ENCODE data around the gene ACSM3. TPM values are rescaled to one million over a fixed set of nuclear protein-coding genes. Genes with fewer than 3 reads are reported as not detected.

The ACSM3 gene
- total and polyA plus RNA-seq, 4 donors, result 29.2 to 71.8 (median 50.3) TPM

- no peaks in the 10 kb centered on the region for H3K36me3 ChIP-seq (ENCODE audit: control insufficient read depth in 4 of 4, insufficient read depth in 3 of 4, low read depth in 1 of 4, low read length in 3 of 4)
- no peaks in the 10 kb centered on the region for H3K27me3 ChIP-seq (ENCODE audit: control insufficient read depth in 4 of 4, insufficient read depth in 4 of 4, low read length in 3 of 4)
- DNase-seq (ENCODE audit: low spot score), result no peak
- H3K9ac ChIP-seq (ENCODE audit: low read depth in 1 of 2, low read length in 2 of 2), result no peak overlapping the region
- TF ChIP-seq, protein P1, sequence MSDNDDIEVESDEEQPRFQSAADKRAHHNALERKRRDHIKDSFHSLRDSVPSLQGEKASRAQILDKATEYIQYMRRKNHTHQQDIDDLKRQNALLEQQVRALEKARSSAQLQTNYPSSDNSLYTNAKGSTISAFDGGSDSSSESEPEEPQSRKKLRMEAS (IDR thresholded peaks at IDR 0.05), result no peak
- TF ChIP-seq CTCF (IDR thresholded peaks at IDR 0.05; ENCODE audit: low read depth, low read length, missing input control), result no peak
- no peak for TF ChIP-seq SP1 (IDR thresholded peaks at IDR 0.05)
- no peak for TF ChIP-seq HNF4G (IDR thresholded peaks at IDR 0.05)
- no peak overlapping the region for H3K27ac ChIP-seq (ENCODE audit: low read depth in 1 of 2, low read length in 2 of 2)
- H3K4me1 ChIP-seq (ENCODE audit: control insufficient read depth in 4 of 4, insufficient read depth in 4 of 4, low read length in 3 of 4), result peaks cover 9 to 33% (median 24%) of the 10 kb centered on the region in 4 donors
- 89% methylated on average over 11 of the region's 11 CpGs for WGBS
- no peak overlapping the region for H3K4me3 ChIP-seq (ENCODE audit: low read depth in 1 of 3, low read length in 3 of 3)
- no peaks in the 10 kb centered on the region for H3K9me3 ChIP-seq (ENCODE audit: control insufficient read depth in 4 of 4, low read length in 3 of 4)
Observed at GRCh38 chr16:20807862-20808261, 44.0 kb downstream of the ACSM3 start.

DNA sequence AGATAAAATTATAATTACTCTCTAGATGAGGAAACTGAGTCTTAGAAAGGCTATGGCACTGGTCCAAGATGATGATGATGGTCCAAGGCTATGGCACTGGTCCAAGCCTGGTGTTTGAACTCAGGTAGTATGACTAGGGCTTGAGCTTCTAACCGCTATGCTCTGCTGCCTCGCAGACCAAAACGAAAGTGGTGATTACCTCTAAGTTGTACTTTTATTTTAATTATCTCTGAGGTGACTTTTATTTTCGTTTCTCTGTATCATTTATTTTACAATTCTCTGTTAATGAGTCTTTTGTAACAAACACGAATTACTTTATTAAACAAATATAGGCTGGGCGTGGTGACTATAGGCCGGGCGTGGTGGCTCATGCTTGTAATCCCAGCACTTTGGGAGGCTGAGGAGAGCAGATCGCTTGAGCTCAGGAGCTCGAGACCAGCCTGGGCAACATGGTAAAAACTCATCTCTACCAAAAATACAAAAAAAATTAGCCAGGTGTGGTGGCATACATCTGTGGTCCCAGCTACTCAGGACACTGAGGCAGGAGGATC, 48.1 kb downstream of the ACSM3 start:
- no peaks in the 10 kb centered on the region for H3K36me3 ChIP-seq (ENCODE audit: control insufficient read depth in 4 of 4, insufficient read depth in 3 of 4, low read depth in 1 of 4, low read length in 3 of 4)
- H3K27me3 ChIP-seq (ENCODE audit: control insufficient read depth in 4 of 4, insufficient read depth in 4 of 4, low read length in 3 of 4), result no peaks in the 10 kb centered on the region
- H3K4me1 ChIP-seq (ENCODE audit: control insufficient read depth in 4 of 4, insufficient read depth in 4 of 4, low read length in 3 of 4), result peaks cover 2 to 4% (median 3%) of the 10 kb centered on the region in 4 donors
- WGBS, result 90% methylated on average over 10 of the region's 10 CpGs
- no peak for TF ChIP-seq CTCF (IDR thresholded peaks at IDR 0.05; ENCODE audit: low read depth, low read length, missing input control)
- TF ChIP-seq, protein P2, sequence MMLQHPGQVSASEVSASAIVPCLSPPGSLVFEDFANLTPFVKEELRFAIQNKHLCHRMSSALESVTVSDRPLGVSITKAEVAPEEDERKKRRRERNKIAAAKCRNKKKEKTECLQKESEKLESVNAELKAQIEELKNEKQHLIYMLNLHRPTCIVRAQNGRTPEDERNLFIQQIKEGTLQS (IDR thresholded peaks at IDR 0.05), result no peak
- TF ChIP-seq TAF1 (conservative IDR thresholded peaks at IDR 0.05), result no peak
- TF ChIP-seq ZBTB33 (IDR thresholded peaks at IDR 0.05), result no peak
- TF ChIP-seq JUND (IDR thresholded peaks at IDR 0.05), result no peak
- TF ChIP-seq YY1 (IDR thresholded peaks at IDR 0.05), result no peak
- TF ChIP-seq HNF4G (IDR thresholded peaks at IDR 0.05), result no peak
- TF ChIP-seq GABPA (IDR thresholded peaks at IDR 0.05 in 1 of 2, conservative IDR thresholded peaks at IDR 0.05 in 1 of 2), result no peak
- no peak for TF ChIP-seq NR2F2 (IDR thresholded peaks at IDR 0.05)
- no peak for TF ChIP-seq FOXA2 (IDR thresholded peaks at IDR 0.05)
- TF ChIP-seq RAD21 (IDR thresholded peaks at IDR 0.05), result no peak
- no peak for TF ChIP-seq REST (IDR thresholded peaks at IDR 0.05)
- TF ChIP-seq EGR1 (IDR thresholded peaks at IDR 0.05; ENCODE audit: low read depth in 2 of 2), result no peak
- no peaks in the 10 kb centered on the region for H3K9me3 ChIP-seq (ENCODE audit: control insufficient read depth in 4 of 4, low read length in 3 of 4)
- H3K4me3 ChIP-seq (ENCODE audit: low read depth in 1 of 3, low read length in 3 of 3), result no peak overlapping the region
- no peak overlapping the region for H3K27ac ChIP-seq (ENCODE audit: low read depth in 1 of 2, low read length in 2 of 2)
- H3K9ac ChIP-seq (ENCODE audit: low read depth in 1 of 2, low read length in 2 of 2), result no peak overlapping the region
- no peak for DNase-seq (ENCODE audit: low spot score)
